ENCODE measurements around the gene UBL4A. TPM values are rescaled to one million over a fixed set of nuclear protein-coding genes. Genes with fewer than 3 reads are reported as not detected.
A peak's percentile ranks its signal among the peaks of the same experiment; 100 is the strongest.

The UBL4A gene
- total RNA-seq, 1 donor: 32.0 TPM

GRCh38 chrX:154515966-154516655 lies 29.7 kb upstream of the UBL4A start, which contains the start of gene FAM3A:
FAM3A (minus strand) TSS chrX:154516232; CDS start chrX:154515772, 460 bp downstream.
- no peak for TF ChIP-seq CTCF (IDR thresholded peaks at IDR 0.05; ENCODE audit: insufficient read depth, low read depth, low read length)
- DNase-seq (ENCODE audit: low read depth): no peak
- H3K4me3 ChIP-seq (ENCODE audit: low read depth, low read length): peak within 1 kb of the TSS; percentile 73

- no peak for TF ChIP-seq CTCF (IDR thresholded peaks at IDR 0.05; ENCODE audit: insufficient read depth, low read depth, low read length)
- peak overlapping the region; percentile 73 for H3K4me3 ChIP-seq (ENCODE audit: low read depth, low read length)
- DNase-seq (ENCODE audit: low read depth): peak; percentile 47
Measured at GRCh38 chrX:154515090-154515965, 28.9 kb upstream of the UBL4A start.

- H3K4me3 ChIP-seq (ENCODE audit: low read depth, low read length): no peak overlapping the region
- no peak for DNase-seq (ENCODE audit: low read depth)
- TF ChIP-seq CTCF (IDR thresholded peaks at IDR 0.05; ENCODE audit: insufficient read depth, low read depth, low read length): no peak
Measured at GRCh38 chrX:154513716-154514115, 27.3 kb upstream of the UBL4A start.

GRCh38 chrX:154512879-154513553 lies 26.6 kb upstream of the UBL4A start:
- no peak overlapping the region for H3K4me3 ChIP-seq (ENCODE audit: low read depth, low read length)
- no peak for TF ChIP-seq CTCF (IDR thresholded peaks at IDR 0.05; ENCODE audit: insufficient read depth, low read depth, low read length)

GRCh38 chrX:154511761-154512160 lies 25.3 kb upstream of the UBL4A start:
- DNase-seq (ENCODE audit: low read depth): no peak
- no peak for TF ChIP-seq CTCF (IDR thresholded peaks at IDR 0.05; ENCODE audit: insufficient read depth, low read depth, low read length)
- H3K4me3 ChIP-seq (ENCODE audit: low read depth, low read length): no peak overlapping the region

More at GRCh38 chrX:154512879-154513553, 26.6 kb upstream of the UBL4A start:
- DNase-seq (ENCODE audit: low read depth): no peak

- H3K4me3 ChIP-seq (ENCODE audit: low read depth, low read length): no peak overlapping the region
- no peak for DNase-seq (ENCODE audit: low read depth)
- no peak for TF ChIP-seq CTCF (IDR thresholded peaks at IDR 0.05; ENCODE audit: insufficient read depth, low read depth, low read length)
Measured at GRCh38 chrX:154509455-154509854, 23.0 kb upstream of the UBL4A start.
